AG09309 (cell line): ENCODE measurements around the gene PSMD11.

ENCODE experiments used
- DNase-seq: peaks from one replicate; pipeline ENCODE4 v3.0.0-alpha.2; 2010; ENCODE audit warnings: low read depth
- H3K4me3 ChIP-seq: 2 replicates; pipeline ENCODE4 v1.5.1; 2011; ENCODE audit warnings: mild to moderate bottlenecking, low read depth, low read length, moderate library complexity; ENCODE audit not compliant: control insufficient read depth
- TF ChIP-seq, protein P1 (sequence below): IDR thresholded peaks from 2 replicates; pipeline ENCODE4 v1.5.1; 2011; ENCODE audit warnings: mild to moderate bottlenecking, low read depth, low read length, inconsistent platforms; ENCODE audit not compliant: insufficient read depth, control insufficient read depth; ENCODE audit errors: missing control alignments

Gene PSMD11

DNA sequence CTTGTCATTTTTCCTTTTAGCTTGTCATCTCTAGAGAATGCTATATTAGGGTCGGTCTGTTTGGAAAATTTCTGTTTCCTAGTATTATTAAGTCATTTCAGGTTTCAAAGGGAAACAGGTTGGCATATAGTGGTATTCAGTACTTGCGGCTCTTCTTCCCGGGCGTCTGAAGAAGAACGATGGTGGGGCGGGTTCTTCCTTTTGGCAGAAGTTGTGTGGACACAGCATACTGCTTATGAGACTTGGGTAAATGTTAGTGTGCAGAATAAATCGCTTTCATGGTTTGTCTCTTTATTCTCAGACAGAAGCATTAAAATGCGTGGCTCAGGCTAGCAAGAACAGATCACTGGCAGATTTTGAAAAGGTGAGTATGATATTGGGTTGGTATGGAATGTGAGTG is 32.9 kb downstream of the PSMD11 start:
- no peak overlapping the region for H3K4me3 ChIP-seq
- DNase-seq = no peak
- TF ChIP-seq, protein P1, sequence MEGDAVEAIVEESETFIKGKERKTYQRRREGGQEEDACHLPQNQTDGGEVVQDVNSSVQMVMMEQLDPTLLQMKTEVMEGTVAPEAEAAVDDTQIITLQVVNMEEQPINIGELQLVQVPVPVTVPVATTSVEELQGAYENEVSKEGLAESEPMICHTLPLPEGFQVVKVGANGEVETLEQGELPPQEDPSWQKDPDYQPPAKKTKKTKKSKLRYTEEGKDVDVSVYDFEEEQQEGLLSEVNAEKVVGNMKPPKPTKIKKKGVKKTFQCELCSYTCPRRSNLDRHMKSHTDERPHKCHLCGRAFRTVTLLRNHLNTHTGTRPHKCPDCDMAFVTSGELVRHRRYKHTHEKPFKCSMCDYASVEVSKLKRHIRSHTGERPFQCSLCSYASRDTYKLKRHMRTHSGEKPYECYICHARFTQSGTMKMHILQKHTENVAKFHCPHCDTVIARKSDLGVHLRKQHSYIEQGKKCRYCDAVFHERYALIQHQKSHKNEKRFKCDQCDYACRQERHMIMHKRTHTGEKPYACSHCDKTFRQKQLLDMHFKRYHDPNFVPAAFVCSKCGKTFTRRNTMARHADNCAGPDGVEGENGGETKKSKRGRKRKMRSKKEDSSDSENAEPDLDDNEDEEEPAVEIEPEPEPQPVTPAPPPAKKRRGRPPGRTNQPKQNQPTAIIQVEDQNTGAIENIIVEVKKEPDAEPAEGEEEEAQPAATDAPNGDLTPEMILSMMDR = no peak

- TF ChIP-seq, protein P1 = no peak
- no peak overlapping the region for H3K4me3 ChIP-seq
- no peak for DNase-seq
These were observed 34.8 kb downstream of the PSMD11 start for GRCh38 chr17:32479074-32479617.

GRCh38 chr17:32481193-32481592 is 36.9 kb downstream of the PSMD11 start:
- TF ChIP-seq, protein P1 = no peak
- no peak overlapping the region for H3K4me3 ChIP-seq
- no peak for DNase-seq

- TF ChIP-seq, protein P1 = no peak
- no peak overlapping the region for H3K4me3 ChIP-seq
- DNase-seq = no peak
These were observed 38.4 kb downstream of the PSMD11 start for GRCh38 chr17:32482568-32483320.

- peak; percentile 68 for DNase-seq
- no peak overlapping the region for H3K4me3 ChIP-seq
- TF ChIP-seq, protein P1 = peak; percentile 88
These were observed 39.2 kb downstream of the PSMD11 start for GRCh38 chr17:32483451-32484019.

DNA sequence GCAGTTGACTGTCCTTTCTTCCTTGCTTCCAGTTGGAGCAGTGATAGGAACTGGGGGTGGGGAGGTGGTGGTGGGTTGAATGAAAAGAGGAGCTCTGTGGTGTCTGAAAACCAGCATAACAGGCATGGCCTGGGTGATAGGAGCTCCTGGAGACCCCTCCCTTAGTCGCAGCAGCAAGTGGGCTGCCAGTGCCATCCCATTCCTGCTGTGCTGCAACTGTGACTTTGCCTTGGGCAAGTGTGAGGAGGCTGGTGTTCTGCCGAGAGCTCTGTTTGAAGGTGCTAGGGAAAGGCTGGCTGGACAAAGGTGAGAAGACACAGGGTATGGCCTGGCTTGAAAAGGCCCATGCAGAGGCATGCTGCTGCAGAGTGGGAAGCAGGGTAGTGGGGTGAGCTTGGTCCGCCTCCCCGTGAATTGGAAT is 39.7 kb downstream of the PSMD11 start:
- TF ChIP-seq, protein P1 = no peak
- no peak for DNase-seq
- no peak overlapping the region for H3K4me3 ChIP-seq

- no peak overlapping the region for H3K4me3 ChIP-seq
- TF ChIP-seq, protein P1 = no peak
- DNase-seq = no peak
These were observed 40.3 kb downstream of the PSMD11 start for GRCh38 chr17:32484628-32485027.
